Endodermal cell (in vitro differentiated cells): ENCODE results near the gene OR4D2. TPM values are rescaled to one million over a fixed set of nuclear protein-coding genes. Genes with fewer than 3 reads are reported as not detected.

Experiments
- DNase-seq: peaks from one replicate; pipeline ENCODE4 v3.0.0-alpha.2; 2017
- H3K27ac ChIP-seq: 2 replicates; pipeline ENCODE4 v1.5.1; 2013; ENCODE audit warnings: mild to moderate bottlenecking, low read depth, low read length, moderate library complexity
- H3K27me3 ChIP-seq: 2 replicates; pipeline ENCODE4 v1.6.1; 2013; ENCODE audit warnings: mild to moderate bottlenecking, low read length, moderate library complexity; ENCODE audit not compliant: insufficient read depth, control insufficient read depth, poor library complexity, severe bottlenecking
- H3K36me3 ChIP-seq: 2 replicates; pipeline ENCODE4 v1.7.0; 2013; ENCODE audit warnings: mild to moderate bottlenecking, low read length, moderate library complexity; ENCODE audit not compliant: control insufficient read depth, insufficient read depth
- H3K4me1 ChIP-seq: one replicate; pipeline ENCODE4 v1.7.0; 2013; ENCODE audit warnings: low read length; ENCODE audit not compliant: control insufficient read depth, insufficient read depth
- H3K4me3 ChIP-seq: 2 replicates; pipeline ENCODE4 v1.5.1; 2013; ENCODE audit warnings: mild to moderate bottlenecking, low read length, moderate library complexity
- H3K9ac ChIP-seq: 2 replicates; pipeline ENCODE4 v1.6.1; 2013; ENCODE audit warnings: mild to moderate bottlenecking, low read length, moderate library complexity; ENCODE audit not compliant: poor library complexity, severe bottlenecking; ENCODE audit errors: extremely low read depth
- H3K9me3 ChIP-seq: 2 replicates; pipeline ENCODE4 v1.6.1; 2013; ENCODE audit warnings: mild to moderate bottlenecking, low read length, moderate library complexity; ENCODE audit not compliant: control insufficient read depth
- H3K27ac Mint-ChIP-seq: 2 replicates; pipeline ENCODE4 v1.8.0; 2020; ENCODE audit warnings: mixed read lengths
- H3K27me3 Mint-ChIP-seq: 2 replicates; pipeline ENCODE4 v1.8.0; 2021; ENCODE audit warnings: mild to moderate bottlenecking, mixed read lengths; ENCODE audit not compliant: insufficient read depth
- H3K36me3 Mint-ChIP-seq: 2 replicates; pipeline ENCODE4 v1.8.0; 2020; ENCODE audit warnings: low read depth, mixed read lengths
- H3K4me1 Mint-ChIP-seq: 2 replicates; pipeline ENCODE4 v1.8.0; 2020; ENCODE audit warnings: mixed read lengths
- H3K4me3 Mint-ChIP-seq: 2 replicates; pipeline ENCODE4 v1.8.0; 2020; ENCODE audit warnings: mild to moderate bottlenecking, moderate library complexity, mixed read lengths
- H3K9me3 Mint-ChIP-seq: 2 replicates; pipeline ENCODE4 v1.8.0; 2020; ENCODE audit warnings: mild to moderate bottlenecking, mixed read lengths
- WGBS, 2 experiments: methylation state at CpG; one replicate each; pipeline versions ENCODE4 v1.1.5 to v1.1.7; 2013; ENCODE audit warnings: missing lambda C conversion rate in 2 of 2, mixed read lengths in 1 of 2; ENCODE audit not compliant: insufficient coverage in 1 of 2, insufficient read length in 1 of 2; 5-methylcytosine and 5-hydroxymethylcytosine counted together
- total RNA-seq, 2 donors: library from RNA; stranded (reverse); fragmentation: NEBNext Ultra II Directional in 1 of 2; extraction: Animal tissue kit (Norgen Biotek cat#: 25700) in 1 of 2; gene quantifications; 2 replicates in 1 of 2; 3 replicates in 1 of 2; pipeline ENCODE4 v1.2.1, GENCODE V29; 2021
- TF ChIP-seq, protein P1 (sequence below): fragments of 200-600 bp; sonication (generic); conservative IDR thresholded peaks from 2 replicates; pipeline ENCODE4 v1.5.0; 2021; ENCODE audit warnings: antibody characterized with exemption, mild to moderate bottlenecking

The OR4D2 gene
- total RNA-seq, 2 donors from 2014 or later = not detected

DNA sequence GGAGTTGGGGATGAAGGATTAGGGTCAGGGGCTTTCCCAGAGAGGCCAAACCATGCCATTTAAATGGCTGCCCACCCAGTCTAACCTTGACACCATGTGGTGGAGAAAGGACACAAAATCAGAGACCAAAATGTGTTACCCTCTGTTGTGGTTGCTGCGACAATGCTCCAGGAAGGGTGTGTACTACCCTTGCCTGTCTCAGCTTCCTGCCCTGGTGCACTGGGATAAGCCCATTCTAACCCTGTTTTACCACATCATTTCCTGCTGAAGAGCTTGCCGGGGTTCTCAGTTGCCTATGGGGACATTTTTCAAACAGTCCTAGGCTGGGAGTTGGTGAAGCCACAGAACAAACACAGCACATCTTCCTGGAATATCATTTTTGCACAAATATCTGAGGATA, 13.7 kb upstream of the OR4D2 start:
- 85 to 88% methylated on average over 2 of the region's 2 CpGs for WGBS, 2 experiments
- Histone ChIP-seq H3K36me3 (no peaks in the 10 kb centered on the region), H3K9ac (no peak overlapping the region), H3K27ac (no peak overlapping the region), H3K27me3 (peaks cover 98% of the 10 kb centered on the region), H3K4me1 (no peaks in the 10 kb centered on the region), H3K9me3 (no peaks in the 10 kb centered on the region), H3K4me3 (no peak overlapping the region)
- Mint-ChIP-seq H3K27me3 (peaks cover 87% of the 10 kb centered on the region), H3K36me3 (no peaks in the 10 kb centered on the region), H3K4me3 (no peak overlapping the region), H3K9me3 (no peaks in the 10 kb centered on the region), H3K27ac (no peak overlapping the region), H3K4me1 (no peaks in the 10 kb centered on the region)
- no peak for DNase-seq
- TF ChIP-seq, protein P1, sequence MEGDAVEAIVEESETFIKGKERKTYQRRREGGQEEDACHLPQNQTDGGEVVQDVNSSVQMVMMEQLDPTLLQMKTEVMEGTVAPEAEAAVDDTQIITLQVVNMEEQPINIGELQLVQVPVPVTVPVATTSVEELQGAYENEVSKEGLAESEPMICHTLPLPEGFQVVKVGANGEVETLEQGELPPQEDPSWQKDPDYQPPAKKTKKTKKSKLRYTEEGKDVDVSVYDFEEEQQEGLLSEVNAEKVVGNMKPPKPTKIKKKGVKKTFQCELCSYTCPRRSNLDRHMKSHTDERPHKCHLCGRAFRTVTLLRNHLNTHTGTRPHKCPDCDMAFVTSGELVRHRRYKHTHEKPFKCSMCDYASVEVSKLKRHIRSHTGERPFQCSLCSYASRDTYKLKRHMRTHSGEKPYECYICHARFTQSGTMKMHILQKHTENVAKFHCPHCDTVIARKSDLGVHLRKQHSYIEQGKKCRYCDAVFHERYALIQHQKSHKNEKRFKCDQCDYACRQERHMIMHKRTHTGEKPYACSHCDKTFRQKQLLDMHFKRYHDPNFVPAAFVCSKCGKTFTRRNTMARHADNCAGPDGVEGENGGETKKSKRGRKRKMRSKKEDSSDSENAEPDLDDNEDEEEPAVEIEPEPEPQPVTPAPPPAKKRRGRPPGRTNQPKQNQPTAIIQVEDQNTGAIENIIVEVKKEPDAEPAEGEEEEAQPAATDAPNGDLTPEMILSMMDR = no peak

GRCh38 chr17:58153671-58154070, 13.1 kb upstream of the OR4D2 start:
- DNase-seq = no peak
- H3K4me3 ChIP-seq = no peak overlapping the region
- no peaks in the 10 kb centered on the region for H3K9me3 ChIP-seq
- peaks cover 86% of the 10 kb centered on the region for H3K27me3 Mint-ChIP-seq
- H3K36me3 Mint-ChIP-seq = no peaks in the 10 kb centered on the region
- TF ChIP-seq, protein P1 = no peak
- H3K36me3 ChIP-seq = no peaks in the 10 kb centered on the region
- no peak overlapping the region for H3K27ac ChIP-seq
- no peaks in the 10 kb centered on the region for H3K9me3 Mint-ChIP-seq
- no peaks in the 10 kb centered on the region for H3K4me1 Mint-ChIP-seq
- H3K27me3 ChIP-seq = peaks cover 98% of the 10 kb centered on the region
- no peaks in the 10 kb centered on the region for H3K4me1 ChIP-seq
- no peak overlapping the region for H3K9ac ChIP-seq
- H3K4me3 Mint-ChIP-seq = no peak overlapping the region
- H3K27ac Mint-ChIP-seq = no peak overlapping the region

GRCh38 chr17:58156839-58157803, 9.7 kb upstream of the OR4D2 start:
- peak; percentile 93 for DNase-seq
- no peaks in the 10 kb centered on the region for H3K4me1 ChIP-seq
- no peaks in the 10 kb centered on the region for H3K4me1 Mint-ChIP-seq
- no peak overlapping the region for H3K27ac ChIP-seq
- no peaks in the 10 kb centered on the region for H3K9me3 ChIP-seq
- H3K27me3 Mint-ChIP-seq = peaks cover 87% of the 10 kb centered on the region
- H3K4me3 ChIP-seq = peak overlapping the region; percentile 87
- peak overlapping the region; percentile 63 for H3K4me3 Mint-ChIP-seq
- peaks cover 96% of the 10 kb centered on the region for H3K27me3 ChIP-seq
- TF ChIP-seq, protein P1 = peak; percentile 49
- WGBS, 2 experiments = 1 to 2% methylated on average over 45 to 65 of the region's 65 CpGs
- no peaks in the 10 kb centered on the region for H3K36me3 ChIP-seq
- H3K27ac Mint-ChIP-seq = peak overlapping the region; percentile 16
- H3K36me3 Mint-ChIP-seq = no peaks in the 10 kb centered on the region
- H3K9ac ChIP-seq = peak overlapping the region; percentile 15
- H3K9me3 Mint-ChIP-seq = no peaks in the 10 kb centered on the region
